Activated naive CD4-positive, alpha-beta T cell treated with anti-CD3 and anti-CD28 coated beads, Interleukin-2, amount 50 U/mL, for 24 hours (primary cell): ENCODE measurements around the gene TMEM243.

ENCODE experiments used
- H3K27ac Mint-ChIP-seq: one replicate; pipeline ENCODE4 v1.8.0; 2021; ENCODE audit warnings: mild to moderate bottlenecking, mixed read lengths
- H3K27me3 Mint-ChIP-seq: one replicate; pipeline ENCODE4 v1.8.0; 2021; ENCODE audit warnings: mixed read lengths
- H3K36me3 Mint-ChIP-seq: one replicate; pipeline ENCODE4 v1.8.0; 2021; ENCODE audit warnings: mixed read lengths
- H3K4me1 Mint-ChIP-seq: one replicate; pipeline ENCODE4 v1.8.0; 2021; ENCODE audit warnings: mixed read lengths
- H3K4me3 Mint-ChIP-seq: one replicate; pipeline ENCODE4 v1.8.0; 2021; ENCODE audit warnings: mild to moderate bottlenecking, mixed read lengths
- H3K9me3 Mint-ChIP-seq: one replicate; pipeline ENCODE4 v1.8.0; 2021; ENCODE audit warnings: mixed read lengths

Gene TMEM243

GRCh38 chr7:87154166-87154565, 65.4 kb downstream of the TMEM243 start:
- Mint-ChIP-seq H3K36me3 (peaks cover 3% of the 10 kb centered on the region), H3K4me3 (peak overlapping the region; percentile 96), H3K27me3 (no peaks in the 10 kb centered on the region), H3K27ac (peak overlapping the region; percentile 32), H3K4me1 (peaks cover 57% of the 10 kb centered on the region), H3K9me3 (no peaks in the 10 kb centered on the region)

GRCh38 chr7:87152897-87153641, 66.5 kb downstream of the TMEM243 start:
- peaks cover 3% of the 10 kb centered on the region for H3K36me3 Mint-ChIP-seq
- peaks cover 49% of the 10 kb centered on the region for H3K4me1 Mint-ChIP-seq
- no peaks in the 10 kb centered on the region for H3K9me3 Mint-ChIP-seq
- H3K4me3 Mint-ChIP-seq: peak overlapping the region; percentile 96
- peak overlapping the region; percentile 94 for H3K27ac Mint-ChIP-seq
- no peaks in the 10 kb centered on the region for H3K27me3 Mint-ChIP-seq

DNA sequence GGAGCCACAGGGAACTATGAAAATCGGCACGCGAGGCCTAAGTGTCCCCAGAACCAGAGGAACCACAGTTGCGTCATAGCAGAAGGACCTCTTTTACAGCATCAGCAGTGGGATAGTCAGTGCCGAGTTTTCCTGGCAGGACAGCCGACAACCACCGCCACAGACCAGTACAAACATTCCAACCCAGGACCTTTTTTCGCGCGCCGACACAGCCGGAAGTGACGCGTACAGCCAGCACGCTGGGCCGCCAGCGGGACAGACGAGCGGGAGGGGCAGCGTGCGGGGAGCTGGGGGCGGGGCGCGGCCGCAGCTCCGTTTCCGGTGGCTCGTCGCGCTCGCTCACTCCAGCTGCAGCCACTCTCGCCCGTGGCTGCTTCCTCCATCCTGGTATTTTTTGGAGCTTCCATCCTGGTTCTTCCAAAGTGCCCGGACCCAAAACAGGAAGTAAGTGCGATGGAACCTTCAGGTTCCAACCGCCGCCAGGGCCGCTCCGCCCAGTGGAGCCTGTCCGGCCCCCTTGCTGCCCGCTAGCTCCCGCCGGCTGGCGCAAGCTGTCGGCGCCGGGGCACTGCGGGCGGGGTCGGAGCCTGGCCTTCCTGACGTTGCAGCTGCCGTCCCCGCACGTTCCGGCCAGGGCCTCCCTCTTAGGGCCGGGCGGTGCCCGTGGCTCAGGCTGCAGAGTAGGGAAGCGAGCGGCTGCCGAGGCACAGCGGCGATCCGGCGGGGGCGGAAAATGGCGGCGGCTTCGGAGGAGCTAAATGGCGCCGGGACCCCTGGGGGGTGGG, 67.2 kb downstream of the TMEM243 start, which contains the start of gene DMTF1:
TSS of gene DMTF1 (plus strand) at position 342 of the 785 bp plus-strand sequence. CDS start 12,489 bp downstream, outside the sequence.
- no peaks in the 10 kb centered on the region for H3K27me3 Mint-ChIP-seq
- no peaks in the 10 kb centered on the region for H3K9me3 Mint-ChIP-seq
- H3K4me1 Mint-ChIP-seq: peaks cover 41% of the 10 kb centered on the region
- H3K36me3 Mint-ChIP-seq: peaks cover 3% of the 10 kb centered on the region
- H3K27ac Mint-ChIP-seq: peak within 1 kb of the TSS; percentile 99
- peak within 1 kb of the TSS; percentile 96 for H3K4me3 Mint-ChIP-seq

DNA sequence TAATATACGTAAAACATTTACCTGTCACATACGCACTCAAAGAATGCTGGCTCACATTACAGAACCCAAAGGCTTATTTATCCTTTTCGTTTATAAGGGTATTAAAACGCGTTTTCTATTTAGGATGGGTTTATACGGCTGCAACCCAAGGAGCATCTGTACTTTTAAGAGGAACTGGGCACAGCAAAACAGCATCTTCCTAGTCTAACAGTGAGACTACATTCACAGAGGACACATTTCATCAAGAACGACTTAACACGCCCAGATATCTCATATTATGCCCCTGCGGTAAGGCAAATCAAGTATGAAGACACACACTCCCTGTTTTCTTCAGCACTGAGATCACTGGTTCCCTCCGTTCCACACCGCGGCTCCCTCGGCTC, 67.8 kb downstream of the TMEM243 start:
- Mint-ChIP-seq H3K9me3 (no peaks in the 10 kb centered on the region), H3K36me3 (peaks cover 3% of the 10 kb centered on the region), H3K4me1 (peaks cover 35% of the 10 kb centered on the region), H3K27me3 (no peaks in the 10 kb centered on the region), H3K4me3 (peak overlapping the region; percentile 96), H3K27ac (peak overlapping the region; percentile 99)

DNA sequence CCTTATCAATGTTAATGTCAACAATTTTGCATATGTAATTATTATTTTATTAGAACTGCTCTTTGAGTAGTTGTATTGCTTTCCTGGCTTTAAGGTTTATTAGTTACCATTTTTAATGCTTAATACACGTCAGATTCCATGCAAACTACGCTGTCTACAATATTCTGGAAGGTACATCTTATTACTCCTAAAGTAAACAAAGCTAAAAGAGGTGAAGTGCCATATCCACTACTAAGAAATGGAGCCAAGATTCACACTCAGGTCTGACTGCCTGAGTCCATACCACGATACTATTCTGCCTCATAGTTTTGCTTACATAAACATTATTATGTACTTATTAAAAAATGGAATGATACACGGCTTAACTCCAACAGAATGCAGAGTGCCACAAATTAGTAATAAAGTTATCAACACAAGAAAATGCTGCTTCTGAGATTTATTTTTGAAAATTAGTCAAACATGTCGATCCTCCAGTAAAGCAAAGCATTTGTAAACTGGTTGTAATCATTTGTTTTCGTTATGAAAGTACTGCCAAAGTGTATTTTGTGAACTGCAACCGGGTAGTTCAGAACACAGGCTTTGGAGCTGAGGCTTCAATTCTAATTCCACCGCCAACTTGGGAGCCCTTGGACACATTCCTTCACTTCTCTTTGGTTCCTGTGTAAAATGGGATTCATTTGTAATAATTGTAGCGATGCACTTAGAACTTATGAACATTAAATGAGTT, 68.4 kb downstream of the TMEM243 start:
- Mint-ChIP-seq H3K4me1 (peaks cover 30% of the 10 kb centered on the region), H3K27me3 (no peaks in the 10 kb centered on the region), H3K9me3 (no peaks in the 10 kb centered on the region), H3K36me3 (peaks cover 3% of the 10 kb centered on the region), H3K4me3 (peak overlapping the region; percentile 96), H3K27ac (peak overlapping the region; percentile 99)

DNA sequence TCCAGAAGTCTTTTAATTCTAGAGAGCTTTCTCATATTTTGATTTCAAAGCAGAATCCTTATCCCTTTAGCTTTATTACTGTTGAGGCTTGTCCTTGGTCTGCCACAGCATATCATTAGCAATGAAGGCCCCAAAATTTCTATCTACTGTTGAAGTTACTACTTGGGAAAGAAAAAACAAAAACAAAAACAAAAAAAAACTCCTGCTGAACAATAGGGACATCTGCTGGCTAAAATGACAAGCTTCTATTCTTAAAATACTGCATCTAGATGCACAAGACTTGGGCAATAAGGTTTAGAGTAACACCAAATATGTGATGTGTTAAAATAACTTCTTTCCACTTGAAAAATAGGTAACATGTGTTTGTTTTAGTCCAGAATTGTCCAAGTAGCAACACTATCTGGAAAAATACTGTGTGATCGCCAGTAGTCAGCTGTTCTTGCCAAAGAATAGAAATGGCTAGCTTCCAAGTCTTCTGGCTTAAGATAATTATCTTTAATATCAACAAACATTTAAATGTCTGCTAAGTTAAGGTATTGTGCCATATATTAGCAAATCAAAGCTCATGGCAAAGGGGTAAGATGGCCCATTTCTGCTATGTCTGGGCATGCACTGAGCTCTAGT, 71.1 kb downstream of the TMEM243 start:
- no peaks in the 10 kb centered on the region for H3K9me3 Mint-ChIP-seq
- H3K27me3 Mint-ChIP-seq: no peaks in the 10 kb centered on the region
- H3K4me1 Mint-ChIP-seq: peaks cover 7% of the 10 kb centered on the region
- no peak overlapping the region for H3K27ac Mint-ChIP-seq
- peaks cover 1% of the 10 kb centered on the region for H3K36me3 Mint-ChIP-seq
- H3K4me3 Mint-ChIP-seq: no peak overlapping the region

- Mint-ChIP-seq H3K27me3 (no peaks in the 10 kb centered on the region), H3K36me3 (no peaks in the 10 kb centered on the region), H3K4me3 (no peak overlapping the region), H3K9me3 (no peaks in the 10 kb centered on the region), H3K27ac (no peak overlapping the region), H3K4me1 (peaks cover 3% of the 10 kb centered on the region)
Measured at GRCh38 chr7:87147500-87147899, 72.0 kb downstream of the TMEM243 start.

DNA sequence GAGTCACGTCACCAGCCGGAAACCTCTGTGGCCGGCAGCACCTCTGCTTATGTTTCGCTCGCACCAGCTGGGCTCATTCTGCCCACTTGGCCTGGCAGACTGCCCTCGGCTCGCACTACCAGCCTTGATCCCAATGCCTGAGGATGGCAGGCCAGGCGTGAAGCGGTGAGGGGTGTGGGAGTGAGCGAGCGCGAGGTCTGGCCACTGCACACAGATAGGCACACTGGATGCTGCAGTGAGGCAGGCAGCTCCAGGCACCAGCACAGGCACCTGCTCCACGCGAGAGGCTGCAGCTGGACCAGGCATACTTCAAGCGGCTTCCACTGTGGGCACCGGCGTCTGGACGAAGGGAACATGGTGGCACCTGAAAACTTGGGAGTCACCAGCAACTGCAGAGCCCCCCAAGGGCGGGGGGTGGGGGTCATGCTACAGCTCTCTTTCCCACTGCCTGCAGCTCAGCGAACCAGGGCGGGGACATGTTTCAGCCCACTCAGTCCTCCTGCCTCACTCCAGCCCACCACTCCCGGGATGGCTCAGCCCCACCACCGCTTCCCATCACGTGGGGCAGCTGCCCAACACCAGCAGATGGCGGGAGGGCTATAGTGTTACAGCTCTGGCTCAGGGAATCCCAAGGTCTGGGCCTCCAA, 72.7 kb downstream of the TMEM243 start:
- Mint-ChIP-seq H3K9me3 (no peaks in the 10 kb centered on the region), H3K4me1 (peaks cover 3% of the 10 kb centered on the region), H3K36me3 (no peaks in the 10 kb centered on the region)

More for the DNA sequence above, 72.7 kb downstream of the TMEM243 start:
- Mint-ChIP-seq H3K4me3 (no peak overlapping the region), H3K27me3 (no peaks in the 10 kb centered on the region), H3K27ac (no peak overlapping the region)
